GM12892 (cell line): ENCODE measurements around the gene VSIG2.

ENCODE experiments used
- POLR2AphosphoS5 ChIP-seq: IDR thresholded peaks from 2 replicates; pipeline ENCODE4 v1.6.1; 2011; ENCODE audit warnings: low read depth, low read length, control low read depth
- TAF1 ChIP-seq: IDR thresholded peaks from 2 replicates; pipeline ENCODE4 v1.6.1; 2011; ENCODE audit warnings: low read depth, mild to moderate bottlenecking, control low read depth, low read length, borderline replicate concordance

DNA sequence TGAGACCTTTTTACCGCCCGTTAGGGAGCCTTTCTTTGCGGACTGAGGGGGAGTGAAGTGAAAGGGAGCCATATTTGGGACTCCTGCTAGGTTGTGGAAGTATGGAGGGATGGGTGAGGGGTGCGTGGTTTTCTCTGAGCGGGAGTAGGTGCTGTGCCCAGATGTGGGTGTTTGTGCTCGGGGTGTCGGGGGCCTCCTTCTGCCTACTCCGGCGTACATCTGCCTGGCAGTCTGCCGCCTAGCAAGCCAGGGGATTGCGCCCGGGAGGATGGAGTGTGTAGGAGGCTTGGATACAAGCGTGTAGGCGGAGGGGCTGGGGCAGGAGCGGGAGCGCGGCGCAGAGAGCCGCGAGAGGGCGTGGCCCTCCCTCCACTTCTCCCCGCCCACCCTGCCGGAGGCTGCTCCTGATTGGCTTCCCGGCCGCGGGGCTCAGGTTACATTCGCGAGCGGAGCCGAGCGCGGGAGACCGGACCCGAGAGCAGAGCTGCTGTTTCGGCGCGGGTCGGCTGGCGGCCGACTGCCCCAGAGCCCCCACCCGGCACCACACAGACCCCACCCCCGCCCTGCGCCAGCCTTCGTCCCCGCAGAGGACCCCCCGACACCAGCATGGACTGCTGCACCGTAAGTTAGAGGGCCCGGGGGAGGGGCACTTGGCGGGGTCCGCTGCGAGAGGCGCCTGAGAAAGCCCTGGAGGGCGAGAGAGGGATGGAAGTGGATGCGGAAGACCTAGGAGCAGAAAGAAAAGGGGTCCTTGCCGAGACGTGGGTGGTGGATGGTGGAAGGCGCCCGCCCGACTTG, 12.4 kb downstream of the VSIG2 start, which contains the start of gene NRGN:
- no peak for TF ChIP-seq POLR2AphosphoS5
- TF ChIP-seq TAF1: no peak
